Measurements from ENCODE around the gene LYPD6B.

Gene LYPD6B

GRCh38 chr2:149146876-149147275 lies 108.4 kb downstream of the LYPD6B start:
- no peak overlapping the region for H2BK120ac ChIP-seq (ENCODE audit: low read depth, low read length)
- H3K79me2 ChIP-seq (ENCODE audit: control insufficient read depth, insufficient read depth, low read length): no peaks in the 10 kb centered on the region
- H3K36me3 ChIP-seq (ENCODE audit: control insufficient read depth, insufficient read depth, low read length): no peaks in the 10 kb centered on the region
- no peaks in the 10 kb centered on the region for H3K27me3 ChIP-seq (ENCODE audit: insufficient read depth, low read length, poor library complexity)
- peaks cover 11% of the 10 kb centered on the region for H3K4me1 ChIP-seq (ENCODE audit: control insufficient read depth, low read depth, low read length)
- H3K23ac ChIP-seq (ENCODE audit: low read length): no peak overlapping the region
- no peak overlapping the region for H3K4me2 ChIP-seq (ENCODE audit: low read length)
- no peak overlapping the region for H3K18ac ChIP-seq (ENCODE audit: low read length)
- no peak overlapping the region for H3K4me3 ChIP-seq (ENCODE audit: low read length)
- no peak overlapping the region for H3K27ac ChIP-seq (ENCODE audit: low read depth, low read length)
- H4K8ac ChIP-seq (ENCODE audit: low read depth, low read length): no peak overlapping the region
- H3K4ac ChIP-seq (ENCODE audit: low read depth, low read length): no peak overlapping the region
- no peak overlapping the region for H4K5ac ChIP-seq (ENCODE audit: low read length)
- H2AK5ac ChIP-seq (ENCODE audit: low read length): no peak overlapping the region
- no CpG with 5 or more reads among the region's 8 CpGs for WGBS (ENCODE audit: extremely low coverage, insufficient coverage, low lambda C conversion rate)
- peak overlapping the region; percentile 48 for H2BK5ac ChIP-seq (ENCODE audit: low read length)
- no peak overlapping the region for H3K9ac ChIP-seq (ENCODE audit: low read length)
- DNase-seq: no peak
- H2BK15ac ChIP-seq (replicated peaks; ENCODE audit: low read depth): no peak overlapping the region
- H3K56ac ChIP-seq (ENCODE audit: low read length): no peak overlapping the region
- no peaks in the 10 kb centered on the region for H3K79me1 ChIP-seq (ENCODE audit: low read length)

DNA sequence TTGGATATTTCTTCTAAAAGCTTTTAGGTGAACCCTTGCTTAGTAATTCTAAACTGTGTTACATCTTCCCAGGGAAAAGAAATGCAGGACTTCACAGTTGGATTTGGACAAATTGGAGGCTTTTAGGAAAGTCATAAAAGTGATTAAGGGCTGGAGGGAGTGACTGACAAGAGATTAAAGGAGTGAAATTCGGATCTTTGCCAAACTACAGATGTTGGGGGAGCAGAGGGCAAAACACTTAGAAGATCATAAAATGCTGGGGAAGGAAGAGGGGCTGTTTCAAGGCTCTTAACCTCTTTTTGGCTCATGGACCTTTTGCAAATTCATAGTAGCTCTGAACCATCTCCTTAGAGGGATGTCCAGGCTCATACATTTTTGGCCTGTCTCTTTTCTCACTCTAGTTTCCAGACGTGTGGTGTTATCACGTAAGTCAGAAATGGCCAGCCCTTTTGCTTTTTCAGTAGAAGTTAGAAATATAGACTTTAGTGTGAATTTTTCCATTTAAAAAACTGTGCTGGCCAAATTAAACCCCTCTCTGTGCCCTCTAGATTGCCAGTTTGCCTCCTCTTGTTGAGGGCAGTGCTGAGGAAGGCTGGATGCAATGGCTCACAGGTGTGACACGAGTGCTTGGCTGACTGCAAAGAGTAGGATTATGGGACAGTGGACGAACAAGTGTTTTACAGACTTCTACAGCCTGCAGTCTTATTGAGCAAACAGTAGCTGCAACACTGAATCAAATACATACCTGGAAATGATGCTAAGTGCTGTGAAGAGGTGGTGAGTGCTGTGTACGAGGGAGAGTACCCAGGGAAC lies 109.9 kb downstream of the LYPD6B start:
- no peak for DNase-seq
- Histone ChIP-seq H3K18ac (ENCODE audit: low read length) (no peak overlapping the region), H2BK120ac (ENCODE audit: low read depth, low read length) (no peak overlapping the region), H3K4me3 (ENCODE audit: low read length) (no peak overlapping the region), H4K5ac (ENCODE audit: low read length) (no peak overlapping the region), H3K4me2 (ENCODE audit: low read length) (no peak overlapping the region), H3K36me3 (ENCODE audit: control insufficient read depth, insufficient read depth, low read length) (no peaks in the 10 kb centered on the region), H3K9ac (ENCODE audit: low read length) (no peak overlapping the region), H2AK5ac (ENCODE audit: low read length) (no peak overlapping the region), H3K4me1 (ENCODE audit: control insufficient read depth, low read depth, low read length) (peaks cover 9% of the 10 kb centered on the region), H2BK5ac (ENCODE audit: low read length) (no peak overlapping the region), H3K23ac (ENCODE audit: low read length) (no peak overlapping the region), H2BK15ac (replicated peaks; ENCODE audit: low read depth) (no peak overlapping the region), H3K56ac (ENCODE audit: low read length) (no peak overlapping the region), H3K79me2 (ENCODE audit: control insufficient read depth, insufficient read depth, low read length) (no peaks in the 10 kb centered on the region), H3K27ac (ENCODE audit: low read depth, low read length) (no peak overlapping the region), H3K27me3 (ENCODE audit: insufficient read depth, low read length, poor library complexity) (no peaks in the 10 kb centered on the region), H4K8ac (ENCODE audit: low read depth, low read length) (no peak overlapping the region), H3K4ac (ENCODE audit: low read depth, low read length) (no peak overlapping the region), H3K79me1 (ENCODE audit: low read length) (no peaks in the 10 kb centered on the region)
- WGBS (ENCODE audit: extremely low coverage, insufficient coverage, low lambda C conversion rate): no CpG with 5 or more reads among the region's 6 CpGs

DNA sequence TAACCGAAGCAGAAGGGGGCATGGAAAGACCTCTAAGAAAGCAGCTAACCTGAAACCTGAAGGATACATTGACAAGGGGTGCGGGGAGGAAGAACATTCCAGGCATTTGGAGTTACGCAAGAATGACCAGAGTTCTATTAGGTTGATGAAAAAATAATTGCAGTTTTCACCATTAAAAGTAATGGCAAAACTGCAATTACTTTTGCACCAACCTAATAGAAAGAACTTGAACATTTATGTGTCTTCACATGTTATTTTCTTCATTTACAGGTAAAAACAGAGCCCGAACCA lies 110.5 kb downstream of the LYPD6B start:
- no peak overlapping the region for H3K18ac ChIP-seq (ENCODE audit: low read length)
- H3K4me2 ChIP-seq (ENCODE audit: low read length): no peak overlapping the region
- no peaks in the 10 kb centered on the region for H3K79me2 ChIP-seq (ENCODE audit: control insufficient read depth, insufficient read depth, low read length)
- H3K56ac ChIP-seq (ENCODE audit: low read length): no peak overlapping the region
- H3K4me1 ChIP-seq (ENCODE audit: control insufficient read depth, low read depth, low read length): peaks cover 9% of the 10 kb centered on the region
- H4K5ac ChIP-seq (ENCODE audit: low read length): no peak overlapping the region
- no peak overlapping the region for H3K23ac ChIP-seq (ENCODE audit: low read length)
- H3K4ac ChIP-seq (ENCODE audit: low read depth, low read length): no peak overlapping the region
- no peak overlapping the region for H2BK120ac ChIP-seq (ENCODE audit: low read depth, low read length)
- H3K27ac ChIP-seq (ENCODE audit: low read depth, low read length): no peak overlapping the region
- no peaks in the 10 kb centered on the region for H3K79me1 ChIP-seq (ENCODE audit: low read length)
- H3K27me3 ChIP-seq (ENCODE audit: insufficient read depth, low read length, poor library complexity): no peaks in the 10 kb centered on the region
- H3K4me3 ChIP-seq (ENCODE audit: low read length): no peak overlapping the region
- no peak overlapping the region for H4K8ac ChIP-seq (ENCODE audit: low read depth, low read length)
- H2AK5ac ChIP-seq (ENCODE audit: low read length): no peak overlapping the region
- H2BK5ac ChIP-seq (ENCODE audit: low read length): no peak overlapping the region
- no peak for DNase-seq
- H2BK15ac ChIP-seq (replicated peaks; ENCODE audit: low read depth): no peak overlapping the region
- H3K36me3 ChIP-seq (ENCODE audit: control insufficient read depth, insufficient read depth, low read length): no peaks in the 10 kb centered on the region
- no peak overlapping the region for H3K9ac ChIP-seq (ENCODE audit: low read length)
- no CpG with 5 or more reads among the region's 4 CpGs for WGBS (ENCODE audit: extremely low coverage, insufficient coverage, low lambda C conversion rate)

DNA sequence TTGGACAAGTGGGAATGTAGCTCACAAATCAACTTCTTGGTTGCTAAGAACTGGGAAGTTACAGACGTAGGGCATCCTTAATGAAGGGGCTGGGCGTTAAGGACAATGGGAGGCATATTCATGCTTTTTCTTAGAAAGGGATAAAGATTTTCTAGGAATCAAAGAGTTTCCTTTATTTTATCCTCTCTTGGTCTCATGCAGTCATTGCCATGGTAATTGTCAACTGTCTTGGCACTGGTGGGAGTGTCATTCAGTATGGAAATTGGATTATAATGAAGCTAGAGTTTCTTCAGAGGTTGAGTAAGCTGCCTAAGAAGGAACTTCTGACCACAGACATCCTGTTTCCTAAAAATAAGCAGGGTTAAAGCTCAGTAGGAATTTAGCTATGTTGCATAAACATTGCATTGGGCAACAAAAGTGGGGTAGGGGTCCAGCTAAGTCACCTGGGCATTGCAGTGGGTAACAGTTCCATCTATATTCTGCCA lies 114.0 kb downstream of the LYPD6B start:
- Histone ChIP-seq H3K4me1 (ENCODE audit: control insufficient read depth, low read depth, low read length) (no peaks in the 10 kb centered on the region), H2AK5ac (ENCODE audit: low read length) (no peak overlapping the region), H3K56ac (ENCODE audit: low read length) (no peak overlapping the region), H3K79me1 (ENCODE audit: low read length) (no peaks in the 10 kb centered on the region), H3K36me3 (ENCODE audit: control insufficient read depth, insufficient read depth, low read length) (no peaks in the 10 kb centered on the region), H3K4ac (ENCODE audit: low read depth, low read length) (no peak overlapping the region), H4K5ac (ENCODE audit: low read length) (no peak overlapping the region), H3K18ac (ENCODE audit: low read length) (no peak overlapping the region), H4K8ac (ENCODE audit: low read depth, low read length) (no peak overlapping the region), H3K4me2 (ENCODE audit: low read length) (no peak overlapping the region), H3K23ac (ENCODE audit: low read length) (no peak overlapping the region), H3K4me3 (ENCODE audit: low read length) (no peak overlapping the region), H3K79me2 (ENCODE audit: control insufficient read depth, insufficient read depth, low read length) (no peaks in the 10 kb centered on the region), H2BK5ac (ENCODE audit: low read length) (no peak overlapping the region), H2BK15ac (replicated peaks; ENCODE audit: low read depth) (no peak overlapping the region), H2BK120ac (ENCODE audit: low read depth, low read length) (no peak overlapping the region), H3K27me3 (ENCODE audit: insufficient read depth, low read length, poor library complexity) (no peaks in the 10 kb centered on the region), H3K9ac (ENCODE audit: low read length) (no peak overlapping the region), H3K27ac (ENCODE audit: low read depth, low read length) (no peak overlapping the region)
- WGBS (ENCODE audit: extremely low coverage, insufficient coverage, low lambda C conversion rate): no CpG with 5 or more reads among the region's 2 CpGs
- DNase-seq: no peak

- Histone ChIP-seq H4K8ac (ENCODE audit: low read depth, low read length) (no peak overlapping the region), H3K9ac (ENCODE audit: low read length) (no peak overlapping the region), H3K79me2 (ENCODE audit: control insufficient read depth, insufficient read depth, low read length) (no peaks in the 10 kb centered on the region), H2BK120ac (ENCODE audit: low read depth, low read length) (no peak overlapping the region), H3K27me3 (ENCODE audit: insufficient read depth, low read length, poor library complexity) (no peaks in the 10 kb centered on the region), H3K4me3 (ENCODE audit: low read length) (no peak overlapping the region), H3K23ac (ENCODE audit: low read length) (no peak overlapping the region), H3K79me1 (ENCODE audit: low read length) (no peaks in the 10 kb centered on the region), H3K4me1 (ENCODE audit: control insufficient read depth, low read depth, low read length) (no peaks in the 10 kb centered on the region), H2BK5ac (ENCODE audit: low read length) (no peak overlapping the region), H2AK5ac (ENCODE audit: low read length) (no peak overlapping the region), H3K27ac (ENCODE audit: low read depth, low read length) (no peak overlapping the region), H3K4ac (ENCODE audit: low read depth, low read length) (no peak overlapping the region), H4K5ac (ENCODE audit: low read length) (no peak overlapping the region), H3K56ac (ENCODE audit: low read length) (no peak overlapping the region), H3K18ac (ENCODE audit: low read length) (no peak overlapping the region), H2BK15ac (replicated peaks; ENCODE audit: low read depth) (no peak overlapping the region), H3K36me3 (ENCODE audit: control insufficient read depth, insufficient read depth, low read length) (no peaks in the 10 kb centered on the region), H3K4me2 (ENCODE audit: low read length) (no peak overlapping the region)
- no CpG with 5 or more reads among the region's 4 CpGs for WGBS (ENCODE audit: extremely low coverage, insufficient coverage, low lambda C conversion rate)
- DNase-seq: no peak
These were observed 116.9 kb downstream of the LYPD6B start for GRCh38 chr2:149155196-149155969.
